ENCODE results near the gene ARHGEF26. TPM values are rescaled to one million over a fixed set of nuclear protein-coding genes. Genes with fewer than 3 reads are reported as not detected.

The ARHGEF26 gene
- total RNA-seq, 1 experiment from 2014 or later = 13.7 TPM

- Histone ChIP-seq H3K4me2 (ENCODE audit: insufficient read depth, insufficient read length, low read length) (no peak overlapping the region), H3K56ac (ENCODE audit: insufficient read length, low read depth, low read length) (no peak overlapping the region), H2BK20ac (ENCODE audit: low read depth, low read length, poor library complexity, severe bottlenecking) (no peak overlapping the region), H3K4me1 (ENCODE audit: insufficient read depth, low read length) (no peaks in the 10 kb centered on the region), H2BK5ac (ENCODE audit: insufficient read length, low read length) (no peak overlapping the region), H2BK120ac (ENCODE audit: low read depth, low read length, poor library complexity, severe bottlenecking) (no peak overlapping the region), H3K23me2 (ENCODE audit: insufficient read length, low read depth, low read length, poor library complexity, severe bottlenecking) (no peaks in the 10 kb centered on the region), H4K91ac (ENCODE audit: insufficient read length, low read depth, low read length) (no peak overlapping the region), H2BK12ac (ENCODE audit: insufficient read length, low read depth, low read length) (no peak overlapping the region), H3K4ac (ENCODE audit: low read depth, low read length) (no peak overlapping the region), H3K23ac (ENCODE audit: insufficient read length, low read depth, low read length) (no peak overlapping the region), H3K9ac (ENCODE audit: extremely low read depth, insufficient read length, low read length) (no peak overlapping the region), H3K27ac (ENCODE audit: insufficient read length, low read depth, low read length) (no peak overlapping the region), H4K20me1 (ENCODE audit: control insufficient read depth, insufficient read depth, insufficient read length) (no peaks in the 10 kb centered on the region), H3K79me2 (ENCODE audit: insufficient read depth, low read length) (no peaks in the 10 kb centered on the region), H2AFZ (ENCODE audit: low read length) (no peak overlapping the region), H3K18ac (ENCODE audit: insufficient read length, low read depth, low read length) (no peak overlapping the region), H2BK15ac (ENCODE audit: low read depth, low read length) (no peak overlapping the region), H3K9me3 (ENCODE audit: control insufficient read depth, low read depth, low read length) (no peaks in the 10 kb centered on the region), H4K5ac (ENCODE audit: insufficient read length, low read depth, low read length) (no peak overlapping the region), H3T11ph (ENCODE audit: low read length) (no peak overlapping the region), H3K79me1 (ENCODE audit: insufficient read depth, low read depth, low read length, poor library complexity, severe bottlenecking) (no peaks in the 10 kb centered on the region), H3K27me3 (ENCODE audit: insufficient read depth, low read length) (no peaks in the 10 kb centered on the region), H2AK5ac (ENCODE audit: insufficient read length, low read length) (no peak overlapping the region), H4K8ac (replicated peaks; ENCODE audit: insufficient read length, low read depth, low read length) (no peak overlapping the region), H3K14ac (ENCODE audit: insufficient read depth, low read length) (no peak overlapping the region)
- peak; percentile 92 for TF ChIP-seq CTCF (conservative IDR thresholded peaks at IDR 0.05)
- Mint-ChIP-seq H3K36me3 (ENCODE audit: insufficient read depth in 1 of 3, low read depth in 3 of 3) (peaks cover 18 to 46% (median 37%) of the 10 kb centered on the region in 3 experiments), H3K27ac (peak overlapping the region in 1 of 3 experiments; percentile 72; a peak in 2 of 7 replicates), H3K9me3 (no peaks in the 10 kb centered on the region), H3K4me1 (peaks cover 17 to 18% of the 10 kb centered on the region in 2 experiments), H3K4me3 (no peak overlapping the region), H3K27me3 (ENCODE audit: low read depth) (no peaks in the 10 kb centered on the region)
- no CpG with 5 or more reads among the region's 11 CpGs for WGBS (ENCODE audit: extremely low coverage, insufficient read length, low lambda C conversion rate)
- DNase-seq = peak; percentile 90
Observed at GRCh38 chr3:154252759-154253638, 131.8 kb downstream of the ARHGEF26 start.

All from H9 (cell line).